DMS114 treated with DMSO at 0.1 percent for 48 hours (cell line): ENCODE data around the gene MSI2.

Experiments used
- DNase-seq: peaks from one replicate; lab custom pipeline; 2025; ENCODE audit not compliant: unreplicated experiment; lab: John Stamatoyannopoulos, UW

Gene MSI2

GRCh38 chr17:57338257-57338914 is 82.1 kb downstream of the MSI2 start:
- DNase-seq = no peak

DNA sequence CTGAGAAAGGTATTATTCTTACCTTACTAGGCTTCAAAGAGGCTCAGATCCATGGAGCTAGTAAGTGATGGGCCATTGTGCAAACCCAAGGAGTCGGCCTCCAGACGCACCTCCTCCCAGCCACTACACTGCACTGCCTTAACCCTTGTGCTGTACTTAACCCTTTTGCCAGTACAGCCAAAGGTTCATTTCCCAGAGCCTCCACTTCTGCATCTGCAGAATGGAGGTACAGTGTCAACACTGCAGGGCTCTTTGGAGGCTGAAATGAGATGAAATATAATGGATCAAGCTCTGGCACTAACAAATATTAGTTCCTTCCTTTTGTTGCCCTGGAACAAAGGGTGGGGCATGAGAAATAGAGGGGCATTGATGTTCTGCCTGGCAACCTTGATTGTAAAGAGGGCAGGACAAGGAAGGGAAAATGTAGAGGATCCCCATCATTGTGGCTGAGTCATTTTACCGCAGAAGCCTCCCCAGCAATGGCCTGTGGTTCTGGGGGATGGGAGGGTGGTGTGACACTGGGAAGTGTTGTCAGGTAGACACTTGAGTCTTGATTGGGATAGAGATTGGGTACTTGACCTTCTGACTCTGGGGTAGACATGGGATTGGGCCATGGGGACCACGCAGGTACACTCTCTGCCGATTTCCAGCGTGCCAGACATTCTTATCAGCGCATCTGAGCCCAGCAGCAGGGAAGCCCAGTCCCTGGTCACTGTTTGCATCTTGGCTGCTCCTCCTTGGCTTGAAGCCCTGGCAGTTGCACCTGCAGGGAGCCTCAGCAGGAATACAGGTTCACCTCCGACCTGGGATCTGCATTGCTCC is 84.0 kb downstream of the MSI2 start:
- DNase-seq = no peak

DNA sequence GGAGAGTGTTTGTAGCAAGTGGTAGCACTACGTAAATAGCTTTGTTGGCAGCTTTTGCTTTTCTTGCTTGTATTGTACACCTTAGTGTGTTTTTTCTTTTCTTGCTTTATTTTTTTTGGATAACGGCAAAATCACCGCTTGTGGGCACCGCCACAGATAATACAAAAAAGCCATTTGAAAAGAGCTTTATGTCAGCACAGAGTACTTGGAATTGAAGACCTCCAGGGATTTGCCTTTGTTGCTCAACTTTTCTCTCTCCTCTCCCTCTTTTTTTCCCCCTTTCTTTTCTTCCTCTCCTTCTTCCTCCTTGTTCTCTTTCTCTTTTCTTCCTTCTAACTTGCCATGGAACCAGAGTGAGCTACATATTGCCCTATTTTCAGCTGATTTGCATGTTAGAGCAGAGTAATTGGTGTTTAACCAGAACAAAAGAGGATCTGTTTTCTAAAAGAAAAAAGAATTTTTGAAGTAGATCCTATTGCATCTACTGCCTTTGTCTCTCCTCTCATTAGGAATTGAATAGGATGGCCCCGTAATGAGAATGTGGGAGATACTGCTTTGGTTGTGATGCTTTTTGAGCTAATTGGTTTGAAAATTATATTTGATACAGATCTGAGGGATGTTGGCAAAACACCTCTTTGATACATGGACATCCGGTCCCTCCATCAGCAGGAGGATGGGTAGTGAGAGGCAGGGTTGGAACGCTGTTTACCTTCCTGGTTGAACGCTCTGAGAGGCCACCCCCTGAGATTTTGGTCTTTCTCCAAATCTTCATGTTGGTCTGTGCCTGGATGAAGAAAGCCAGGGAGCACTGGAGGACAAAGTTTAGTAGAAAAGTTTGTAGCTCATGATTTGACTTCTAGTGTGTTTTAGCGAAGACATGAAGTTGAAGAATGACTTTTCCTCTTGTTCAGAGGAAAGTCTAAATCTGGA is 85.6 kb downstream of the MSI2 start:
- no peak for DNase-seq

- no peak for DNase-seq
Observed at GRCh38 chr17:57342963-57343589, 86.8 kb downstream of the MSI2 start.

DNA sequence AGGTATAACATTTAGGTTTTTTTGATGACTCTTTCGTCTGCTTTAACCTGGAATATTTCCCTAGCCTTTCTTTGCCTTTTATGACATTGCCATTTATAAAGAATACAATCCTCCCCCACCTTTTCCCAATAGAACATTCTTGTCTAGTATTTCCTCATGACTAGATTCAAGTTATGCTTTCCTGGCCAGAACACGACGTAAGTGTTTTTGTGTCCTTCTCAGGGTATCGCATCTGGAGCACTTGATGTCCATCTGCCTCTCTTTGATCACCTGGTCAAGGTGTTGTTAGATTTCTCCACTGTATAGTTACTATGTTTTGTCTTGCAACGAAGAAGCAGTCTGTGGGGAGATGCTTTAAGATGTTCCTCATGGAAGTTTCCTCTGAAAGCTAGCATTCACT is 87.4 kb downstream of the MSI2 start:
- no peak for DNase-seq

DNA sequence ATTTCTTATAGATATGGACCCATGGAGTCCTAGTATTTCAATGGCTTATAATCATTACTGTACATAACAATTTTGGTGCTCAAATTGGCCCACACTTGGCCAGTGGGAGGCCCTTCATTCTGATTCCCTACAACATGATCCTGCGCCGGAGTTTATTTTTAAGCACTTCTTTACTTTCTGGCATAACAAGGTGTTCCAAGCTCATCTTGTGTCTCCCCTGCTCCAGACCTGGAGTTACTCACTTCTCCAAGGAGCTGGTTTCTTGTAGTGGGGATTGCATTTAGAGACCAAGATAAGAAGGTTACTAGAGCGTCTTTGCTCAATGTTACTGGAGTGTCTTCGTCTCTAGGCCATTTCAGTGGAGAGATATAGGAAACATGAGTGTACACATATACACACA is 87.9 kb downstream of the MSI2 start:
- DNase-seq = no peak

- no peak for DNase-seq
Observed at GRCh38 chr17:57349541-57350247, 93.4 kb downstream of the MSI2 start.

- DNase-seq = no peak
Observed at GRCh38 chr17:57350266-57350665, 93.9 kb downstream of the MSI2 start.

GRCh38 chr17:57352665-57353175 is 96.4 kb downstream of the MSI2 start:
- no peak for DNase-seq

GRCh38 chr17:57354673-57355072 is 98.3 kb downstream of the MSI2 start:
- DNase-seq = no peak

DNA sequence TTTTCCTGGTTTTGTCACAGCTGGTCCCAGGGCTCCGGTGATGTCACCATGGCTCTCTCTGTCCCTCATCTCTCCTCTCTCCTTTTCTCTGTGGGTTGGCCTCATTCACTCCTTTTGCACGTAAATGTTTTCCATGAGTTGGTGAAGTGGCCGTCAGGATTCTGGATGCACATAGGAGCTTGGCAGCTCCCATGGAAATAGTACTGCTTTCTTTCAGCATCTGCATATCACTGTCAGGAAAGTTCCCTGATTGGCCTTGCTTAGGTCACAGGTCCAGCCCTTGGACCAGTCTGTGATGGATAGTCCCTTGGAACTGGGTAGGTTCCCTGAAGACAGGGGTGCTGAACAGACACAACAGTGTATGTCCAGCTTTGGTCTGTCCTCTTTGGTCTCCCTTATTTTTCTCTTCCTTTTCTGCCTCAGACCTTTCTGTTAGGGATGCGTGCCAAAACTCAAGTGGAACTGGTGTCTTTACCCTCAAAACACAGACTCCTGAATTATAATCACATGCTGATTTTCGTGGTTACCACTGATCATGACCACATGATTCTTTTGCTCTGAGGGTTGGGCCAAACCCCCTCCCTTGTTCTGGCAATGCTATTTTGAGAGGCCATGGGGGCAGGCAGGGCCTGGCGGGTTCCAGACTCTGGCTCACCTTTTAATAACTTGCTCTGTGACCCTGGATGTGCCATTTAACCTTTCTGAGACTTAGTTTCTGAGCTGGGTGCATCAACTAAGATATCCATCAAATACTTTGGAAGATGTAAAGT is 99.0 kb downstream of the MSI2 start:
- DNase-seq = no peak

DNA sequence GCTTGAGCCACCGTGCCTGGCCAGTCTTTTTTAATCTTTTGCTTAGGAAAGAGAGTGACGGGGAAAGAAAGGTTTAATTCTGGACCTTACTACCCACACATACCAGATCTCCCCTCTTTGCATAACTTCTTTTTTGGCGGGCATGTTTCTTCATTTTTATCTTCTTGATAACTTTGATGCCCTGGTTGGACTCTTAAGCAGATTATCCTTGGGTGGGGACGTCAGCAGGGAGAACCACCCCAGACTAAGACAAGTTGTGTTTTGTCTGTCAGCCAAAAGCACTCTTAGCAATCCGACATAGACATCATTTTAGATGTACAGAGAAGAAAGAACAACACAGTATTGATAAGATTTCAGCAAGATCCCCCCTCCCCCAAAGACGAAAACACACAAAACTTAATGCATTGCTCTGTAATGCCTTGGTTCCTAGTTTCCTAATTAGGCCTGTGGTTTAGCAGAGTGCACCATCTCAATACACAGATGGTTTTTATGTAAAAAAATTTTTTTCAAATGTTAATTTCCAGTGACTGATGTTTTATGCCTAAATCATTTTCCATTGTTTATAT is 99.9 kb downstream of the MSI2 start:
- no peak for DNase-seq

GRCh38 chr17:57356719-57357391 is 100.5 kb downstream of the MSI2 start:
- no peak for DNase-seq

DNA sequence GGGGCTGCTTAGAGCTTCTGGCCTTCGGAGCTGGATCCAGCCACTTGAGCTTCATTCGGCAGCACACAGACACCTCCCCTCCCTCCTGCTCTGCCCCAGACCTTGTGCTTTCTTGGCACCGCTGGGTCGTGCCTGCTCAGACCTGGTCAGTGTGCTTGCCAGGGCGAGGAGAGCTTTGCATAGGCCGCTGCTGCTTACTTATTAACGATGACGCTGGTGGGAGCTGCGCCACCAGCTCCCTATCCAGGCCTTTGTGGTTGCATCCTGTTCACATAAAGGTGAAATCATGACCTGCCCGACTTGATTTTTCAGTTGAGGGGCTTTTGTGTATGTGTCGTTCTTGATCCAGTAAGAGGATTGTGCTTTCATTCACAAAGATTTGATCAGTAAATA is 101.1 kb downstream of the MSI2 start:
- DNase-seq = no peak

- no peak for DNase-seq
Observed at GRCh38 chr17:57357830-57358430, 101.6 kb downstream of the MSI2 start.

GRCh38 chr17:57360266-57360665 is 103.9 kb downstream of the MSI2 start:
- no peak for DNase-seq

DNA sequence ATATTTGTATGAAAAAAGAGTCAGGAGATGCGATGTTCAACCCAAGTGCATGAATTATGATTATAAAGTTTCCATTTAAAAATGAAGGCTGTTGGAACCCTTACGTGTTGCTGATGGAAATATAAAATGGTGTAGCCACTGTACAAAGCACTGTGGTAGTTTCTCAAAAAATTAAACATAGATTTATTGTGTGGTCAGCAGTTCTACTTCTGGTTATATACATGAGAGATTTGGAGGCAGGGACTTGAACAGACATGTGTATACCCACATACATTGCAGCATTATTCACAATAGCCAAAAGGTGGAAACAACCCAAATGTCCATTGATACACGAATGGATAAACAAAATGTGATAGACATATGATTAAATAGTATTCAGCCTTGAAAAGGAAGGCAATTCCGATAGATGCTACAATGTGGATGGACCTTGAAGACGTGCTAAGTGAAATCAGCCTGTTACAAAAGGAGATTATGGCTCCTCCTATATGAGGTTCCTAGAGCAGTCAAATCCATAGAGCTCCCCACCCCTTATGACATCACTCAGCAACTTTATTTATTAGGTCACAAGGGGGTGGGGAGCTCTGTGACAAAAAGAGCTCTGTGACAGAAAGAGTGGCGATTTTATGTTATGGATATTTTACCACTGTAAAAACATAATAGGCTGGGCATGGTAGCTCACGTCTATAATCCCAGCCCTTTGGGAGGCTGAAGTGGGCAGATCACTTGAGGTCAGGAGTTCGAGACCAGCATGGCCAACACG is 106.7 kb downstream of the MSI2 start:
- DNase-seq = no peak

DNA sequence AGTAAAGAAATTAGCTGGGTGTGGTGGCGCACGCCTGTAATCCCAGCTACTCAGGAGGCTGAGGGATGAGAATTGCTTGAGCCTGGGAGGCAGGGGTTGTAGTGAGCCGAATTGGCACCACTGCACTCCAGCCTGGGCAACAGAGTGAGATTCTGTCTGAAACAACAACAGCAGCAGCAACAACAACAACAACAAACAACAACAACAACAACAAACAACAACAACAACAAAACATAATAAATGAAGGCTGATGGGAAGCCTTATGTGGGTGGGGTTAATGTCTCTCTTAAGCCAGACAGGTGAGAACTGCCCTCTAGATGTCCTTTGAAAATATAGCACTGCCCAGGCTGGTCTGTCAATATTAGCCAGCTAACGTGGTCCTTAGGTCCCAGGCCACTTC is 107.3 kb downstream of the MSI2 start:
- no peak for DNase-seq
